ENCODE results near the gene CPSF4.

CPSF4 gene

GRCh38 chr7:99473315-99473596 is 34.5 kb downstream of the CPSF4 start:
- peak overlapping the region; percentile 94 for H3K4me3 ChIP-seq (ENCODE audit: control insufficient read depth, low read depth, low read length)
- TF ChIP-seq, protein P1, sequence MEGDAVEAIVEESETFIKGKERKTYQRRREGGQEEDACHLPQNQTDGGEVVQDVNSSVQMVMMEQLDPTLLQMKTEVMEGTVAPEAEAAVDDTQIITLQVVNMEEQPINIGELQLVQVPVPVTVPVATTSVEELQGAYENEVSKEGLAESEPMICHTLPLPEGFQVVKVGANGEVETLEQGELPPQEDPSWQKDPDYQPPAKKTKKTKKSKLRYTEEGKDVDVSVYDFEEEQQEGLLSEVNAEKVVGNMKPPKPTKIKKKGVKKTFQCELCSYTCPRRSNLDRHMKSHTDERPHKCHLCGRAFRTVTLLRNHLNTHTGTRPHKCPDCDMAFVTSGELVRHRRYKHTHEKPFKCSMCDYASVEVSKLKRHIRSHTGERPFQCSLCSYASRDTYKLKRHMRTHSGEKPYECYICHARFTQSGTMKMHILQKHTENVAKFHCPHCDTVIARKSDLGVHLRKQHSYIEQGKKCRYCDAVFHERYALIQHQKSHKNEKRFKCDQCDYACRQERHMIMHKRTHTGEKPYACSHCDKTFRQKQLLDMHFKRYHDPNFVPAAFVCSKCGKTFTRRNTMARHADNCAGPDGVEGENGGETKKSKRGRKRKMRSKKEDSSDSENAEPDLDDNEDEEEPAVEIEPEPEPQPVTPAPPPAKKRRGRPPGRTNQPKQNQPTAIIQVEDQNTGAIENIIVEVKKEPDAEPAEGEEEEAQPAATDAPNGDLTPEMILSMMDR (IDR thresholded peaks at IDR 0.05; ENCODE audit: control insufficient read depth, insufficient read depth, low read depth, low read length, missing control alignments) = no peak
- DNase-seq (ENCODE audit: low read depth) = peak; percentile 17

DNA sequence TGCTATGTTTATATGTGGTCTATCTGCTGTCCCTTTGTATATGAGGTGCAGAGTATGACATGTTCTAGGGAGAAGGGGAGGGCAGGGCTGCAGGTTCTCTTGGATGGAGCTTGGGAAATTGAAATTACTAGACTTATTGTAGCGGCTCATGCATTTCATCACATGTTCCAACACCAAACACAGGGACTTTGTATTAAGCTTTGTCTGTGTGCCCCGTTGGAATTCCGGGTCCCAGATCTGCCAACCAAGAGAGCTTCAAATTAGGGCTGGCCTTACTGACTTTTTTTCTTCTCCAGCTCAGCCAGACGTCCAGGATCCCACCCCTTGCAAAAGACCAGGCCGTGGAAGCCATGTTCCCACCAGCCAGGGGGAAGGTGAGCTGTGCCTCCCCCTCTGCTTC is 37.4 kb downstream of the CPSF4 start:
- DNase-seq (ENCODE audit: low read depth) = no peak
- H3K4me3 ChIP-seq (ENCODE audit: control insufficient read depth, low read depth, low read length) = no peak overlapping the region
- TF ChIP-seq, protein P1 (IDR thresholded peaks at IDR 0.05; ENCODE audit: control insufficient read depth, insufficient read depth, low read depth, low read length, missing control alignments) = no peak

DNA sequence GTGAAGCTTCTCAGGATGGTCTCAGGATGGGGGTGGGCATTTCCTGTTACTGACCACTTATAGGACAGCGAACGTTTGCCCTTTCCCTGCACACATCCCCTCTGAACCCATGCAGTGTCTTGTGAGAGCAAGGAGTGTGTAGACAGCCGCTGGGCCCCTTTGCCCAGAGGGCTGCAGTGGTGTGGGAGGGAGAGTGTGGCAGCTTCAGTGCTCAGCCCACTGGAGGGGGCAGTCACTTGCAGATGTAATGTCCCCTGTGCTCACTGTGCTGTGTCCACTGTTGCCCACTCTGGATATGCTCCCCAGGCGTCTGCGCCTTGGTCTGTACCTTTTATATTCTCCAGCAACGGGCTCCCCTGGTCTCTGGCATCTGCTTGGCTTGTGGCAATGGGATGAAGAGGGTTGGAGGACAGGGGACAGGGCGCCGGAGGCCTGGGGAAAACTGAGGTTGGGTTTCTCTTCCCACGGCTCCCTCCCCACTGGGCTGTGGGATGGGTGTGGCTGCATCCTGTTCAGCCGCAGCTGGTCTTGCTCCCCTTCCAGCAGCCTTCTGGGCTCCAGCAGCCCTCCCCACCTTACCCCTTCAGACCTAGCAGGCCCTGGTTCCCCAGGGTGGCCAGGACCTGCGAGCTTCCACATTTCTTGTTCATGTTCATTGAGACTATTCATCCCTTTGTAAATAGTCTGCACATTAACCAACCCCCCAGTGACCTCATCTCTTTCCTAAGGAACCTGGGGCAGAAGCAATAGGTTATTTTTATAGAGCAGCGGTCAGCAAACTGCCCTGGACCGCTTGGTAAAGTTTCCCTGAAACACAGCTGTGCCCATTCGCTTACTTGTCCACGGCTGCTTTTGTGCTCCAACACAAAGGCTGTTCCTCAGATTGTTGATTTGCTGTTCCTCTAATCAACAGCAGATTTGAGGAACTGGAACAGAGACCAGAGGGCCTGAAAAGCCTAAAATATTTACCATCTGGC is 40.0 kb downstream of the CPSF4 start:
- DNase-seq (ENCODE audit: low read depth) = no peak
- TF ChIP-seq, protein P1 (IDR thresholded peaks at IDR 0.05; ENCODE audit: control insufficient read depth, insufficient read depth, low read depth, low read length, missing control alignments) = no peak
- no peak overlapping the region for H3K4me3 ChIP-seq (ENCODE audit: control insufficient read depth, low read depth, low read length)

DNA sequence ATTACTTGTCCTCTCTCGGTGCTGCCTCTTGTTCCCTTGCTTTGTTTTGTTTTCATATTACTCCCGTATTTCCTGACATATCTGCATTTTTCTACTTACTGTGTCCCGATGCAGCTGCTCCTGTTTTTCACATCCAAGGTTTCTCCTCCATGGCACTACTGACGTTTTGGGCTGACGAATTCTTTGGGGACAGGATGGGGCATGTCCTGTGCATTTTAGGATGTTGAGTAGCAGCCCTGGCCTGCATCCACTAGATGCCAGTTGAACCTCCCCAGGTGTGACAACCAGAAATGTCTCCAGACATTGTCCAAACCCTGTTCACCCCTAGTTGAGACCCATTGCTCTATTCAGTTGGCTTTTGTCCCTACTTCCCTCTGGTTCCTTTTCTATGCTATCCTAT is 46.4 kb downstream of the CPSF4 start:
- DNase-seq (ENCODE audit: low read depth) = no peak
- TF ChIP-seq, protein P1 (IDR thresholded peaks at IDR 0.05; ENCODE audit: control insufficient read depth, insufficient read depth, low read depth, low read length, missing control alignments) = no peak
- no peak overlapping the region for H3K4me3 ChIP-seq (ENCODE audit: control insufficient read depth, low read depth, low read length)

DNA sequence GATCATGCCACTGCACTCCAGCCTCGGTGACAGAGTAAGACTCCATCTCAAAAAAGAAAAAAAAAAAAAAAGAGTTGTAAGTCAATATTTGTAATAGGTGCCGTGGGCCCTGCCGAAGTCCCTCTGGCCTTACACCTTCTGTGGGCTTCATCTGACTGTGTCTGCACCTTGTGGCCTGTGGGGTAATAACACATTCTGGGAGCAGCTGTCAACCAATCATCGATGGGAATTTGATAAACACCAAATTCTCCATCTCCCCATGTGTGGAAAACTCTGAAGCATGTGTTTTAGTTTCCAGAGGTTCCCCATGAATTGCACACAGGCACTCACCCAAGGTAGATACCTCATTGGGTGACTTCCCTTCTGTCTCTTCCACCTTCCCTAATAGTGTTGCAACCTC is 50.5 kb downstream of the CPSF4 start:
- no peak overlapping the region for H3K4me3 ChIP-seq (ENCODE audit: control insufficient read depth, low read depth, low read length)
- no peak for DNase-seq (ENCODE audit: low read depth)

GRCh38 chr7:99490878-99491277 is 52.1 kb downstream of the CPSF4 start:
- TF ChIP-seq, protein P1 (IDR thresholded peaks at IDR 0.05; ENCODE audit: control insufficient read depth, insufficient read depth, low read depth, low read length, missing control alignments) = no peak
- H3K4me3 ChIP-seq (ENCODE audit: control insufficient read depth, low read depth, low read length) = no peak overlapping the region
- no peak for DNase-seq (ENCODE audit: low read depth)

More for the DNA sequence above, 50.5 kb downstream of the CPSF4 start:
- TF ChIP-seq, protein P1 (IDR thresholded peaks at IDR 0.05; ENCODE audit: control insufficient read depth, insufficient read depth, low read depth, low read length, missing control alignments) = no peak

Data from AG09309 (cell line).